OCI-LY3 (cell line): ENCODE data around the gene SCD5.

Experiments used
- EZH2phosphoT487 ChIP-seq: fragments of 200-600 bp; shearing (Covaris generic); IDR thresholded peaks from 2 replicates; pipeline ENCODE4 v1.6.1; 2018; ENCODE audit warnings: antibody characterized with exemption, mixed run types, low read depth
- TF ChIP-seq, protein P1 (sequence below): fragments of 200-600, 300-600 bp; sonication (generic); IDR thresholded peaks from 2 replicates; pipeline ENCODE4 v1.5.1; 2014; ENCODE audit warnings: antibody characterized with exemption, low read length, low read depth

DNA sequence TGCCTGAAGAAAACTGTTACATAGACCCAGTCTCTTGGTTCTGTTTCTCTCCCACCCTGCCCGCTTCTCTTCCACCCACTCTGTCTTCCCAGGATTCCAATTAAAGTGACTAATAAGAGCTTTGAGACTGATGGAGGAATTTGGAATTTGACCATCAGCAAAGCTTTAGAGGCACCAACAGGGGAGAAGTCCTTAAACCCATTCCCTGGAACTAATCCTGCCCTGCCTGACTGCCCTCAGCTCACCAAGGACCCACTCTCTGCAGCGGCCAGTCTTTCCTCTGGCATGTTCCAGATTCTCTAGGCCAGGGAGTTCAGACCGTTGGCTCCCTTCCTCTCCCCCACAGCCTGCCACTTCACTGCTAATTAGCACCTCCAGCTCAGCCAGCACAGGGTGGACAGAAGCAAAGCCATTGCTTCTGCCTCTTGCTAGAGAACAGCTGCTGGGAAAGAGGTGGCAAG, 23.9 kb downstream of the SCD5 start:
- TF ChIP-seq, protein P1, sequence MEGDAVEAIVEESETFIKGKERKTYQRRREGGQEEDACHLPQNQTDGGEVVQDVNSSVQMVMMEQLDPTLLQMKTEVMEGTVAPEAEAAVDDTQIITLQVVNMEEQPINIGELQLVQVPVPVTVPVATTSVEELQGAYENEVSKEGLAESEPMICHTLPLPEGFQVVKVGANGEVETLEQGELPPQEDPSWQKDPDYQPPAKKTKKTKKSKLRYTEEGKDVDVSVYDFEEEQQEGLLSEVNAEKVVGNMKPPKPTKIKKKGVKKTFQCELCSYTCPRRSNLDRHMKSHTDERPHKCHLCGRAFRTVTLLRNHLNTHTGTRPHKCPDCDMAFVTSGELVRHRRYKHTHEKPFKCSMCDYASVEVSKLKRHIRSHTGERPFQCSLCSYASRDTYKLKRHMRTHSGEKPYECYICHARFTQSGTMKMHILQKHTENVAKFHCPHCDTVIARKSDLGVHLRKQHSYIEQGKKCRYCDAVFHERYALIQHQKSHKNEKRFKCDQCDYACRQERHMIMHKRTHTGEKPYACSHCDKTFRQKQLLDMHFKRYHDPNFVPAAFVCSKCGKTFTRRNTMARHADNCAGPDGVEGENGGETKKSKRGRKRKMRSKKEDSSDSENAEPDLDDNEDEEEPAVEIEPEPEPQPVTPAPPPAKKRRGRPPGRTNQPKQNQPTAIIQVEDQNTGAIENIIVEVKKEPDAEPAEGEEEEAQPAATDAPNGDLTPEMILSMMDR: no peak
- no peak for TF ChIP-seq EZH2phosphoT487
